A549 treated with dexamethasone at 1 μM for 4 hours (cell line): ENCODE measurements around the gene ZNF729. TPM values are rescaled to one million over a fixed set of nuclear protein-coding genes. Genes with fewer than 3 reads are reported as not detected.

Source experiments
- total RNA-seq: library from RNA; stranded (reverse); fragments of 200-300 nt; extraction: Qiagen RNA extraction; gene quantifications from 5 replicates; pipeline ENCODE4 v1.2.3, GENCODE V29; 2022

ZNF729 gene
- not detected in 5 replicates for total RNA-seq

DNA sequence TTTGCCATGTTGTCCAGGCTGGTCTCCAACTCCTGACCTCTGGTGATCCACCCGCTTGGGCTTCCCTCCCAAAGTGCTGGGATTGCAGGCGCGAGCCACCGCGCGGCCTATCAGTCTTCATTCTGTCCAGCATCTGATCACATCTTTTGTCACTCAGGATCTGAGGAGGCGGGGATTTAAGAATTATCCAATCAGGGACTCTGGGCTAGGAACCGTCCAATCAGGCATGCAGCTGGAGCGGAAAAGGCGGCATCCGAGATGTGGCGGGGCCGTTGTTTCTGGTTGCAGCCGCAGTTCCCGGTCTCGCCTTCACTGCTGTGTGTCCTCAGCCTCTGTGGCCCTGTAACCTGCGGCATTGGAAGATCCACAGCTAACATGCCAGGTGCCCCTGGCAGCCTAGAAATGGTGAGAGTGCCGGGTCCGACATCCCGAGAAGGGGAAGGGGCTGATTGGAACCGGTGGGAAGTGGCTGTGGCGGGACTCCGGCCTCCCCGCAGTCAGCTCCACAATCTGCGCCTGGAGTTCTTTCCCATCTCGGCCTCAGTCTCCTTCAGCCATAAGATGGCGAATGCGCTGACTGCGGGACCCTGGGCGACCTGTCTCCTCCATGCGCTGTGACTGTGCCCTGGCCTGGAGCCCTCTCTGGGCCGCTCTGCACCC lies at the start of gene ZNF729:
Gene ZNF729 (plus strand): TSS at position 291 of the 660 bp plus-strand sequence. CDS start 85 bp downstream, at position 376.

Other genes with a start within 250 kb of the ZNF729 start
- not detected in 5 replicates for gene ZNF257, start 234.0 kb upstream of the ZNF729 start, total RNA-seq
- not detected in 5 replicates for gene ZNF676, start 89.5 kb upstream of the ZNF729 start, total RNA-seq
- not detected in 5 replicates for gene ZNF98, start 135.9 kb downstream of the ZNF729 start, total RNA-seq